Panc1 (cell line): Measurements from ENCODE around the gene CTXN1.

Source experiments
- POLR2AphosphoS5 ChIP-seq: IDR thresholded peaks from 2 replicates; pipeline ENCODE4 v1.6.1; 2012; ENCODE audit warnings: mild to moderate bottlenecking, low read depth, low read length, moderate library complexity
- SIN3A ChIP-seq: IDR thresholded peaks from 2 replicates; pipeline ENCODE4 v1.6.1; 2012; ENCODE audit warnings: low read depth, mild to moderate bottlenecking, low read length, moderate library complexity, borderline replicate concordance; ENCODE audit not compliant: insufficient read depth
- TF ChIP-seq, protein P1 (sequence below): fragments of 450-650 bp; IDR thresholded peaks from 2 replicates; pipeline ENCODE4 v1.5.1; 2017; ENCODE audit warnings: mild to moderate bottlenecking

DNA sequence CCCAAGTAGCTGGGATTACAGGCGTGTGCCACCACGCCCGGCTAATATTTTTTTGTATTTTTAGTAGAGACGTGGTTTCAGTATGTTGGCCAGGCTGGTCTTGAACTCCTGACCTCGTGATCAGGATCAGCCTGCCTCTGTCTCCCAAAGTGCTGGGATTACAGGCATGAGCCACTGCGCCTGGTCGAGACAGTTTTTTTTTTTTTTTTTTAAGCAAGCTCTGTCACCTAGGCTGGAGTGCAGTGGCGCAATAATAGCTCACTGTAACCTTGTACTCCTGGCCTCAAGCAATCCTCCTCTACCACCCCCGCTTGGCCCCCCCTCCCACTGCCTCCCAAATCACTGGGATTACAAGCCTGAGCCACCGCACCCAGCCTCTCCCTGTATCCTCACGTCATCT lies 28.6 kb downstream of the CTXN1 start:
- TF ChIP-seq, protein P1, sequence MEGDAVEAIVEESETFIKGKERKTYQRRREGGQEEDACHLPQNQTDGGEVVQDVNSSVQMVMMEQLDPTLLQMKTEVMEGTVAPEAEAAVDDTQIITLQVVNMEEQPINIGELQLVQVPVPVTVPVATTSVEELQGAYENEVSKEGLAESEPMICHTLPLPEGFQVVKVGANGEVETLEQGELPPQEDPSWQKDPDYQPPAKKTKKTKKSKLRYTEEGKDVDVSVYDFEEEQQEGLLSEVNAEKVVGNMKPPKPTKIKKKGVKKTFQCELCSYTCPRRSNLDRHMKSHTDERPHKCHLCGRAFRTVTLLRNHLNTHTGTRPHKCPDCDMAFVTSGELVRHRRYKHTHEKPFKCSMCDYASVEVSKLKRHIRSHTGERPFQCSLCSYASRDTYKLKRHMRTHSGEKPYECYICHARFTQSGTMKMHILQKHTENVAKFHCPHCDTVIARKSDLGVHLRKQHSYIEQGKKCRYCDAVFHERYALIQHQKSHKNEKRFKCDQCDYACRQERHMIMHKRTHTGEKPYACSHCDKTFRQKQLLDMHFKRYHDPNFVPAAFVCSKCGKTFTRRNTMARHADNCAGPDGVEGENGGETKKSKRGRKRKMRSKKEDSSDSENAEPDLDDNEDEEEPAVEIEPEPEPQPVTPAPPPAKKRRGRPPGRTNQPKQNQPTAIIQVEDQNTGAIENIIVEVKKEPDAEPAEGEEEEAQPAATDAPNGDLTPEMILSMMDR, result no peak
- TF ChIP-seq POLR2AphosphoS5 (no peak), SIN3A (no peak)
